Measurements from ENCODE around the gene ZMAT5. TPM values are rescaled to one million over a fixed set of nuclear protein-coding genes. Genes with fewer than 3 reads are reported as not detected.
A peak's percentile ranks its signal among the peaks of the same experiment; 100 is the strongest.
"Not testable (repeated sequence)": the region's sequence is repeated elsewhere in the genome, so short reads cannot be mapped to it uniquely, and the experiment has no call there.

Gene ZMAT5
- total RNA-seq, 1 experiment from 2014 or later, result 38.2 TPM

DNA sequence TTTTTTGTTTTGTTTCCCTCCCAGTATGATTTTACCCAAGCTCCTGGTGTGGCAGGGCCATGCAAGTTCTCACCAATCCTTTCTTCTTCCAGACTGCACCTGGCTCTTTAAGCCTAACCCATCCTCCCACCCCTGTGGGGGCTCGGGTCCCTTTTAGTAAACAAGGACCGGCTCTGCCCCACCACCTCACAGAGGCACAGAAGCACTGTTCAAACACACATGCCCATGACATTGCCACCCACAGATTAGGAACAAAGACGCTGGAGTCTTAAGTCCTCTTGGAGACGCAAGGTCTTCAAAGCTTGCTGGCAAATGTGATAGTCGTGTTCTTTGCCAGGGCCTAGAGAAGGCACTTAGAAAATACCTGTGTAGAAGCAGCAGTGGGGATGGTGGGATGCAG, 19.2 kb upstream of the ZMAT5 start:
- DNase-seq (ENCODE audit: low read depth), result no peak

DNA sequence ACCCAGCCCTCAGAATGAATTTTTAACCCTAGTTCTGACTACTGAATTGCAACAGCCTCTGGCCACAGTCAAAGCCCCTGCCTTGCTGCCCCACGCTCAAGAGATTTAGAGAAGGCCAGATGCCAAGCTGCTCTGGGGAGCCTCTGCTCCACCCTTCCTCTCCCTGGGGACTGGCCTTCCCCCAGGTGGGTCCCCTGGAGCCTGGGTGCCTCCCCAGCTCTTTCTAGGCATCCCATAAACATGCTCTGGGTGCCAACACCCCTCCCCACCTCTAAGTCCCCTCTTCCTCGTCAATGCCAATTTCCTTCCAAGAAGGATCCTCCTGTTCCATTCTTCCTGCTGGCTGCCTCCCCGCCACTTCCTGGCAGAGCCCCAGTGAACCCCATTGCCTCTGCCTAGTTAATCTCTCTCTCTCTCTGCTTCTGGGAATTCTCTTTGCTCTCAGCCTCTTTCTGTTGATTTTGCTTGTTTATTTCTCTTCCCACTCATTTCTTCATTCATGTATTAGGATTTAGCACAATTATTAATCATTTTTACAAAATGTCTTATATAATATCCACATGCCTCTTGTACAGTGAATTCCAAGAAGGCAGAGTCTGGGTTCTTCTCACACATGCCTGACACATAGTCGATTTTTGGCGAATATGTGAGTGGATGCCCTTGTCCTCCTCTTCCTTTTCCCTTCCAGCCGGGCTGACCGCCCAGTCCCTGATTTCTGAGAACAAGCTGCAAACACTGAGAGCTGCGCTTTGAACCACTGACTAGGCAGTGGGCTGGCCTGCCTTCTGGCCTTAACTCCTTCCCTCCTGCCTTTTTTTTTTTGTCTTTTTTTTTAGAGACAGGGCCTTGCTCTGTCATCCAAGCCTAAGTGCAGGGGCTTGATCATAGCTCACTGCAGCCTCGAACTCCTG, 17.9 kb upstream of the ZMAT5 start:
- no peak for DNase-seq (ENCODE audit: low read depth)

DNA sequence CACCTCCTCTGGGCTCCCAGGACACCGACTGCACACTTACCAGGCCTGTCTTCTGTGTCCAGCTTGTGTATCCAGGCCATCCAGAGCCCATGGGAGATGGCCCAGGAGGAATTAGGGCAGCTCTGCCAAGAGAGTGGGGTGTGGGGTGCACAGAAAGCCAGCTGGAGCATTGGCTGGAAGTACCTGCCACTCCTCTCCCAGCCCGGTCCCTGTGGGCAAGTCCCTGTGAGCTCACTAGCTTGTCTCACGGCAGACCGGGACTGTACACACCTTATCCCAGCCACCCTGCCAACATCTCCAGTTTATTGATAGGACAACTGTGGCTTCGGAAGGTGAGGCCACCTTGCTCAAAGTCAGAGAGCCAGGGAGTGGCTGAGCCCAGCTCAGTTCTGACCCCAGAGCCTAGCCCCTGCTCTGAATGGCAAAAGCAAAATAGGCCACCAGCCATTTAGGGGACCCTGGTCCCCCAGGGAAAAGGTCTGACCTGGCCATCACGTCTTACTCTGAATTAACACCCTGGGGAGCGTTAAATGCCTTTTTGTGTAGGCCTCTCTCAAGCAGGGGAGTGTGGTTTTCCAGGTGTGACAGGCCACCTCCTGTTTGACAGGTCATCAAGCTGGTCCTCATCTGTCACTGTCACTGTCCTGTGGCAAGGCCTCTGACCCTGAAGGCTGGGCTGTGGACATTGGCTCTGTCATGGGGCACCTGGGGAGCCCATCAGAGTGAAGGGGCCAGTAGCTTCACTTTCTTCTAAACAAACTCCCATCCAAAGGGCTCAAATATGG, 15.4 kb upstream of the ZMAT5 start:
- DNase-seq (ENCODE audit: low read depth), result peak; percentile 54

DNA sequence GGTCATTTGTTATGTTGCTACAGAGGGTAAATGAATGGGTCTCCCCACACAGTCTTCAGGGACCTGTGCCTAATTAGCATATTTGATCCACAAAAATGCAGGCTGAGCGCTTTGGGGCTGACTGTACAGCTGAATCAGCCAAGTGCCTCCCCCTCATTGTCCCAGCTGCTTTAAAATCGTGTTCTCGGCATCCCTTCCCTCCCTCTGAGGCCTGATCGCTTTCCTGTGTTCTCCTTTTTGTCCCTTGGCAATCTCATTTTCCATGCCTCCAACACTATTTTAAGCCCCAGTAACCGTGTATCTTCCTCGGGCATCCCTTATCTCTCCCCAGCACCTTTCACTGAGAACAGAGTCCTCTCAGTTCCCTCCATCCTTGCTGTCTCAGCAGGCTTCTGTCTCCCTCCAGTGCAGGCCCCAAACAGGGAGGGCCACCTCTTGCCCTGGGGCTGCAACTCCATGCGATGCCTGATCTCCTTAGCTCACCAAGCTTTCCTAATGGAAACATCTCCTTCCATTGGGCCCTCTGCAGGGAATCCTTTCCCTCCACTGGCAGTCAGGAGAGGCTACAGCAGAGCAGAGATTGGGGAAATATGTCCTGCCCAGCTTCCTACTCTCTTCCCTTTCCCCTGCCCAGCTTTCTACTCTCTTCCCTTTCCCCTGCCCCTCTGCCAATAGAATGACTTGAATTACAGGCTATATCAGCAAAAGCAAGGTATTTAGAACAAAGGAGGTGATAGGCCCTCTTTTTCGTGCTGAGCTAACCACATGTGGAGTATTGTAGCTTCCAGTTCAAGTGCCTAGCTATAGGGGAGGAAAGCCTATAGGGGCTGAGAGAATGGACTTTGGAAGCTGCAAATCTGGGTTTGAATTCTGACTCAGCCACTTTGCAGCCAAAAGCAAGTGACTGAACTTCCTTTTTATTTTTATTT, 14.2 kb upstream of the ZMAT5 start:
- peak; percentile 97 for DNase-seq (ENCODE audit: low read depth)

DNA sequence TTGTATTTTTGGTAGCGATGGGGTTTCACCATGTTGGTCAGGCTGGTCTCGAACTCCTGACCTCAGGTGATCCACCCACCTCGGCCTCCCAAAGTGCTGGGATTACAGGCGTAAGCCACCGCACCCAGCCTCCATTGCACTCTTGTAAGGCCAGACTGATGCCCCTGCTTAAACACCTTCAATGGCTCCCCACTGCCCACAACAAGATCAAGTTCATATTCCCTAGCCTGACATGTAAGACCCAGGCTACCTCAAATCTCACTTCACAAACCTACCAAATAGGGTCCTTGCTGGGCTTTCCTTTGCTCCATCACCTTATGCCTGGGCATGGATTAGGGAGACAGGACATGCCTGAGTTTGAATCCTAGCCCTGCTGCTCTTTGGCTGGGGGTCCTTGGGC, 13.4 kb upstream of the ZMAT5 start:
- DNase-seq (ENCODE audit: low read depth), result no peak

DNA sequence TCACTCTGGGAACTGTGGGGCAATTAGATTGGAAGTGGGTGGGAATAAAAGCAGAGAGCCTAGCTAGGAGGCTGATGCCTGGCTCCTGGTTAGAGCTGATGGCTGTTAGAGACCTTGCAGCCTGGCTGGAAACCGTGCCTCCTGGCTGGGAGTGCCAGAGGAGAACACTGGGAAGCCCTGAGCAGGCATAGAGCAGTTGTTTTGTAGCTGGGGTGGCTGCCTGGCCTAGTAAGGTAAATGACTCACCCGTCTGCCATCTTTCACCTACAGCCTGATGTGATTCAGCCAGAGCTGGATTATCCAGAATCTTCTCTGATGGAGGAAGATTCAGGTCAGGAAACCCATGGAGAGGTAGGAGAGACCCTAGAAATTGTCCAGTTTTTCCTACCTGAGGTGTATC, 6.4 kb upstream of the ZMAT5 start:
- DNase-seq (ENCODE audit: low read depth), result peak; percentile 56

DNA sequence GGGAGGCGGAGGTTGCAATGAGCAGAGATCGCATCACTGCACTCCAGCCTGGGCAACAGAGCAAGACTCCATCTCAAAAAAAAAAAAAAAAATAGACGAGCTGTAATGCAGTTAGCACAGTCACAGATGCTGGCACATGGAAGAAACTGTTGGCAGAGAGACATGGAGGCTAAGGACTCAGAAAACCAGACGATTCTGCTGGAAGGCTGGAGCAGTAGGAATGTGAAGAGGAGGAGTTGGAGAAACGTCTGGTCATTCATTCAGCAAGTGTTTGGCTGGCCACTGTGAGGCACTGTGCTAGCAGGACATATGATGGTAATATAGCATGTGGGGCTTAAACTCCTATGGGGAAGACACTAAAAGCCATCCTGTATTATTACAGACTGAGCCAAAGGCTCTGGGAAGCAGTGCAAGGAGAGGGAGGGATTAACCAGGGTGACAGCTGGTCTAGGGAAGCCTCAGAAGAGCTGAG, 5.4 kb upstream of the ZMAT5 start:
- DNase-seq (ENCODE audit: low read depth), result peak; percentile 70

DNA sequence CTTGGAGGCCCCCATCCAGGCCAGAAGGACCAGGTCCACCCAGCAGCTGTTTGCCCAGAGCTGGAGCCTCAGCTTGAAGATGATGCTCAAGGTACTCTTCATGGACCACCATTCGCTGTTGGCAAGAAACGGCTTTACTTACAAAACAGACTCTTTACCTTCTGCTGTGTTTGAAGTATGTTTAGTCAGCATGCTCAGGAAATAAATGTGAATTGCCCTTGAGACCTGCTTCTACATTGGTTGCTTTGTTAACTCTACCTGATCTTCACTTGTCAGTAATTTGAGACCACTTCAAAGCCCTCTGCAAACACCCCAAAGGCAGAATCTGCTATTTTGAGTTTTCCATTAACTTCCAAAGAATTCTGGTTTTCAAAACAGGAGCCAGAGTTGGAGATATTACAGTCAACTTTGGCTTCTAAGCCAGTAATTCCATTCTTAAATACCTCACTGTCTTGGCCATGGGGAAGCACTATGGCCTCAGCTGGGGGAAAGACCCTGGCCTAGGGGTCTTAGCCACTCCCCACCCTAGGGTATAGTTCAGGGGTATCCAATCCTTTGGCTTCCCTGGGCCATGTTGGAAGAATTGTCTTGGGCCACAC, 3.0 kb upstream of the ZMAT5 start:
- DNase-seq (ENCODE audit: low read depth), result no peak

DNA sequence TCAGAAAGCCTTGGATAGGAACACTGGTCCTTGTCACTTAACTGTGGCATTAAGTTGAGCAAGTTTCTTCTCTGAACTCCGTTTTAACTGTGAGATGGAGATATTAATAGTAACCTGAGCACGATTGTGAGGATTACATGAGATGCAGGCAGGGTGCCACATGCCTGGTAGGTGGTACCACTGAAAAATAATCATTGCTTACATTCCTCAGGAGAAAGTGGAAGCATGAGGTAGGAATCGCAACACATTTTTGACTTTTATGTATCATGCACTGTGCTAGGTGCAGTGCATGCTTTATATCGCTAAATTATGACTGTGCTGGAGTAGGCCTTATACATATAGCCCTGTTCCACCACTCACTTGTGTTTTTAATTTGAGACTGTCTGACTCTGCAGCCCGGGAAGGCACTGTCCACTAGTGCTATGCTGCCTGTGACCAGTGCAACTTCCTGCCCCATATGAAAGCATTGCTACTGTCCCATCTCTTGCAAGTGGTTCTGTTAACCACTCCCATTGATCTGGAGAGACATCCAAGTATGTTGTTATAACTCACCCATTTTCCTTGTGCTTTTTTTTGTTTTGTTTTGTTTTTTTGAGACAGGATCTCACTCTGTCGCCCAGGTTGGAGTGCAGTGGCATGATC, 1.4 kb upstream of the ZMAT5 start:
- DNase-seq (ENCODE audit: low read depth), result peak; percentile 13

DNA sequence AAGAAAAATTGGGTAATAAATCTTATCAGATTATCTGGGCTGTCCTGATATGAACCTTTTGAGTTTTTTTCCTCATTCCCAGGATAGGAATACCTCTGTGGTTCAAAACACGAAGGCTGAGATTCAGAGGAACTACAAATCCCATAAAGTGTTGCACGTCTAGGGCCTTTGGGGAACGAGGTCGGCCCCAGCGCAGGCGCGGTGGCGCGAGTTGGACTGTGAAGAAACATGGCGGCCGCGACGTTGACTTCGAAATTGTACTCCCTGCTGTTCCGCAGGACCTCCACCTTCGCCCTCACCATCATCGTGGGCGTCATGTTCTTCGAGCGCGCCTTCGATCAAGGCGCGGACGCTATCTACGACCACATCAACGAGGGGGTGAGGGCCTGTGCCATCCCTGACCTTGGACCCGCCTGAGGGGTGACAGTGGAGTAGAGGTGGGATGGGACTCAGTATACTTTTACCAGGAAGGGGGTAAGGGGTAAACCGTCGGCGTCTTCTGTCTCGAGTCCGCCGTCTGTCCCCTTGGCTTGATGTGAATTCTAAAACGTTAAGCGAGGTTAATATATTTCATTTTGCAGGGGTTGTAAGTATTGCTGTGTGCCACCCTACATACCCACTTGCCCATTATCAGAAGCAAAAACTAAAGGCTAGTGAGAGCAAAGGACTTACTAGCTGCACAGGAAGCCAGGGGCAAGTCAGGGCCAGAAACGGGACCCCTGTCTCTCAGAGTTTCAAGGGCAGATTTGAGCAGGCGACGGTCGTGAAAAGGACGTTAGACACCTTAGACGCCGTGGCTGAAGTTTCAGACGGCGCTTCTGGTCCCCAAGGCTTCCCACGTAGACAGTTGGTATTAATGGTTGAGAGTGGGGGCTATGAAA, 604 bp upstream of the ZMAT5 start, which contains the start of gene UQCR10:
Gene UQCR10, plus strand, starts transcription at position 199 of the 881 bp plus-strand sequence. Its CDS starts 30 bp downstream, at position 229.
- DNase-seq (ENCODE audit: low read depth), result peak; percentile 85

DNA sequence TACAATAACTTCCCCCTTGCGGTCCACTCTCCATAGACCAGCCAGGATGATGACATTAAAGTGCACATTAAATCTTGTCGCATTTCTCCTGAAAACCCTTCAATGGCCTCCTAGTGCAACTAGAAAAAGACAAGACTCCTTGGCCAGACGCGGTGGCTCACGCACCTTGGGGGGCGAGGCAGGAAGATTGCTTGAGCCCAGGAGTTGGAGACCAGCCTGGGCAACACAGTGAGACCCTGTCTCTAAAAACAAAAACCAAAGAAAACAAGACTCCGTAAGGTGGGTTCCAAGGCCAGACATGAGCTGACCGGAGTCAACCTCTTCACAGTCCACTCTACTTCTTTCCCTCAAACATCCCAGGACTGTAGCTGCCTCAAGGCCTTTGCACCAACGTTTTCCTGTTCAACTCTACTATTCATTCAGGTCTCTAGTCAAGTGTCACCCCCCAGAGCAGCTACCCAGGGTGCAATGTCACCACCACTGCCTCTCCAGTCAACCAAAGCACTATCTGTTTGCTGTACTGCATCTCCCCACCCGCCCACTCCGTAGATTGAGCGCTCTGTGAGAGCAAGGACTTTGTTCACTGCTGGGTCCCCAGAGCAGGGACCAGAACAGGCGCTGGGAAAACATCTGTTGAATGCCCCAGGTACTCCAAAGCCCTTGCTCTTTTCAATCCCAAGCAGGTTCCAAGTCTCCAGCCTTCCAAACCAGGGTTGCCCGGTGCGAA, 739 bp downstream of the ZMAT5 start:
- DNase-seq (ENCODE audit: low read depth), result no peak

DNA sequence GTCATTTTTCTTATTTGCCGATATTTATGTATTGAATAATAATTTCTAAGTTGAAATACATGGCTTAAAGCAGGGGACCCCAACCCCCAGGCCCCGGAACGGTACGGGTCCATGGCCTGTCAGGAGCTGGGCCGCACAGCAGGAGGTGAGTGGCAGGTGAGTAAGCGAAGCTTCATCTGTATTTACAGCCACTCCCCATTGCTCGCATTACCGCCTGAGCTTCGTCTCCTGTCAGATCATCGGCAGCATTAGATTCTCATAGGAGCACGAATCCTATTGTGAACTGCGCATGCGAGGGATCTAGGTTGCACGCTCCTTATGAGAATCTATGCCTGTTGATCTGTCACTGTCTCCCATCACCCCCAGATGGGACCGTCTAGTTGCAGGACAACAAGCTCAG, 4.5 kb downstream of the ZMAT5 start:
- no peak for DNase-seq (ENCODE audit: low read depth)

DNA sequence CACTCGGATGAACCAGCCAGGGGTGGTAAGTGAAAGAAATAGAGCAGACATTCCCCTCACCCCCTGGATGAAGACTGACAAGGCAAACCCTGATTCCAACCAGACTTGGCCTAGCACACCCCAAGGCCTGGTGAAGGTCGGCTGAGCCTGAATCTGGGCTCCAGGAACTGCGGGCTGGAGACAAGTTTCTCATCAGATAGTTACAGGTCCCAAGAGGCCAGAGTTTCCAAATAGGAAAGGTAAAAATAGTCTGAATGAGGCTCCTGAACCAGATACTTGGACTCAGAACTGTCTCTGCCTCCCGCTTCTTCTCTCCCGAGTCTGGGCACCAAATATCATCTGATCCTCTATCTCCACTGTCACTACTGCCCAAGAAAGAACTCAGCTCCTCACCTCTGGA, 7.8 kb downstream of the ZMAT5 start:
- no peak for DNase-seq (ENCODE audit: low read depth)

DNA sequence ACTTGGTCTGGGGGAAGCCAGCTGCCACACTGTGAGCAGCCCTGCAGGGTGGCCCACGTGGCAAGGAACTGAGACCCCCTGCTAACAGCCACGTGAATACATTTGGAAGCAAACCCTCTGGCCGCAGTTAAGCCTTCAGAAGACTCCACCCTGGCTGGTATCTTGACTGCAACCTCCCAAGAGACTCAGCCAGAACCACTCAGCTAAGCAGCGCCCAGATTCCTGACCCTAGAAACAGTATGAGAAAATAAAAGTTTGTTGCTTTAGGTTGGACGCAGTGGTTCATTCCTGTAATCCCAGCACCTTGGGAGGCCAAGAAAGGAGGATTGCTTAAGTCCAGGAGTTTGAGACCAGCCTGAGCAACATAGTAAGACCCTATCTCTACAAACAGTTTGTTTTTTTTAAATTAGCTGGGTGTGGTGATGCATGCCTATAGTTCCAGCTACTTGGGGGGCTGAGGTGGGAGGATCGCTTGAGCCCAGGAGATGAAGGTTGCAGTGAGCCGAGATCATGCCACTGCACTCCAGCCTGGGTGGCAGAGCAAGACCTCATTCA, 8.7 kb downstream of the ZMAT5 start:
- no peak for DNase-seq (ENCODE audit: low read depth)

DNA sequence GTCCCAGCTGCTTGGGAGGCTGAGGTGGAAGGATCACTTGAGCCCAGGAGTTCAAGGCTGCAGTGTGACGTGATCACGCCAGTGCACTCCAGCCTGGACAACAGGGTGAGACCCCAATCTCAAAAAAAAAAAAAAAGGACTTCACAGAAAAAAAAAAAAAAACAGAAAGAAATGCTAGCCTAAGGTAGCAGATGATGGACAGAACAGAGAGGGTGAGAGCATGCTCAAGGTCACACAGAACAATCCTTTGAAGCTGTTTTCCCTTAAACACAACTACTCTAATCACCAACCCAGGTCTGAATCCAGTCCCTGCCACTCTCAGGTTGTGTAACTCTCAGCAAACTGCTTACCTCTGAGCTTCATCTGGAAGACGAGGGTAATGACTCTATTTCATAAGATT, 9.7 kb downstream of the ZMAT5 start:
- DNase-seq (ENCODE audit: low read depth), result no peak

DNA sequence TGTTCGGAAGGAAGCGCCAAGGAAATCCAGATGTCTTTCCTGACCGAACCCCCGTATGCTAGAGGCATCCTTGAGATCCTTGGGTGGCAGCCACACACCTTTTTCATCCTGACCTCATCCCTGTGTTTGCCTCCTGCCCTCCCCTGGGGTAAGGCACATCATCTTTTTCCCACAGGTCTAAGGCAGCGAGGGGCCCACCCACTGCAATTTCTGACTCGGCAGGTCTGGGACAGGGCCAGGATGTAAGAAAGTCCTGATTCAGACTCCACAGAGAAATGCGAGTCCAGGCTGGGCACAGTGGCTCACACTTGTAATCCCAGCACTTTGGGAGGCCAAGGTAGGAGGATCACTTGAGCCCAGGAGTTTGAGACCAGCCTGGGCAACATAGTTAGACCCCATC, 10.5 kb downstream of the ZMAT5 start:
- DNase-seq (ENCODE audit: low read depth), result no peak

DNA sequence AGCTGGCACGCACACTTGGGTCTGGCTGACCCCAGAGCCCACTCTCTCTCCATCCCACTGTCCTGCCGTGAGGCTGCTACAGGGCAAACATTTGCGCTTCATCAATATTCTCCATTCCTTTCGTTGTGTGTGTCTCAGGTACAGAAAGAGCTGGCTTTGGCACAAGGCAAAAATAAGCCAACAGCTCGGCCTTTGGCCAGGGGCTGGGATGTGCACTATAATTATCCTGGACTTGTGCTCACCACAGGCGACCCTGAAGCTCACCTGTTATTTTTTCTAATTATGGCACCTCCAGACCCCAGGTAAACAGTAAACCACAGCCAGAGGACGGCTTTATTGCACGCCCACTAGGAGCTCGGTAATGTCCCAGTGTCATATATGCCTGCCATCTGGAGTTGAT, 10.9 kb downstream of the ZMAT5 start:
- DNase-seq (ENCODE audit: low read depth), result no peak

DNA sequence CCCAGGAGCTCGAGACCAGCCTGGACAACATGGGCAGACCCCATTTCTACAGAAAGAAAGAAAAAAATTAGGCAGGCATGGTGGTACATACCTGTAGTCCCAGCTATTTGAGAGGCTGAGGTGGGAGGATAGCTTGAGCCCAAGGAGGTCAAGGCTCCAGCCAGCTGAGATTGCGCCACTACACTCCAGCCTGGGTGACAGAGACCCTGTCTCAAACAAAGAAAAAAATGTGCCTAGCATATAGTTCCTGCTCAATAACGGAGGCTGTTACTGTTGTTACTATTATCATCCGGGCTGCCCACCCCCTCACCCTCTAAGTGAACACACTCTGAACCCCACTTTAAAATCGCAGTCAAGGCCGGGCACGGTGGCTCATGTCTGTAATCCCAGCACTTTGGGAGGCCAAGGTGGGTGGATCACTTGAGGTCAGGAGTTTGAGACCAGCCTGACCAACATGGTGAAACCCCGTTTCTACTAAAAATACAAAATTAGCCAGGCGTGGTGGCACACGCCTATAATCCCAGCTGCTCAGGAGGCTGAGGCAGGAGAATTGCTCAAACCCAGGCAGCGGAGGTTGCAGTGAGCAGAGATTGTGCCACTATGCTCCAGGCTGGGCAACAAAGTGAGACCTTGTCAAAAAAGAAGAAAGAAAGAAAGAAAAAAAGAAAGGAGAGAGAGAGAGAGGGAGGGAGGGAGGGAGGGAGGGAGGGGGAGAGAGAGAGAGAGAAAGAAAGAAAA, 12.0 kb downstream of the ZMAT5 start:
- DNase-seq (ENCODE audit: low read depth), result not testable (repeated sequence)

Measured in LHCN-M2 (cell line).